ENCODE data around the gene HIGD2A.
"Not testable (repeated sequence)": the region's sequence is repeated elsewhere in the genome, so short reads cannot be mapped to it uniquely, and the experiment has no call there.

The HIGD2A gene

DNA sequence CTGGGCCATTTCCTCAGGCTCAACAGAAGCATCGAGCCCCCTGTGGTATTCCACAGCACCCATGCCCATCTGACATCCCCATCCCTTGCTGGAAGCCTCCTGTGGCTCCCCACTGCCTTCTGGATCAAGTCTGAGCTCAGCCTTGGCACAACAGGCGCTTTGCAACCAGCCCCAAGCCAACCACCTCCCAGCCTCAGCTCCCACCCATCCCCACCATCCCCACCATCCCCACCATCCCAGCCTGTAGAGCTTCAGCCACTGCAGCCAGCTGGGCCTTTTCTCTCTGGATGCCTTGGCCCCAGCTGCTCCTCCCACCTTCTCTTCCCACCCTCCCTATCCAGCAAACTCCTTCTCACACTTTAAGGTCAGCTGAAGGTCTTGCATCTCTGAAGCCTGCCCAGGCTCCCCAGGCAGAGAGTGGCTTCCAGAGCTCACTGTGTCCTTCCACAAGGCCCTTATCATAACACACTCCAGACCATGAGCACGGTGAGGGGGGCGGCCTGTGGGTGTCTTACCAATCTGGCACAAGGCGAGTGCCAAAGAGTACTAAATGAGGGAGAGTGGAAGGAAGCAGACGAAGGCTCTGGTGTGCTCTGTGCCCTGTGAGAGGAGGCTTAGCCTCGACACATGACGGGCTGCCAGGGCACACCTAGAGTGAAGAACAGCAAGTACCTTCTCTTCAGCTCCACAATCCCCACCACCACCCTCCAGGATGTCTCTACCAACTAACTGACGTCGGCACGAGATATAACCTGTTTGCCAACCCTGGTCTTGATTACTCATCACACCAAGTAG lies 6.5 kb downstream of the HIGD2A start:
- no peak for DNase-seq (ENCODE audit: low read depth)

DNA sequence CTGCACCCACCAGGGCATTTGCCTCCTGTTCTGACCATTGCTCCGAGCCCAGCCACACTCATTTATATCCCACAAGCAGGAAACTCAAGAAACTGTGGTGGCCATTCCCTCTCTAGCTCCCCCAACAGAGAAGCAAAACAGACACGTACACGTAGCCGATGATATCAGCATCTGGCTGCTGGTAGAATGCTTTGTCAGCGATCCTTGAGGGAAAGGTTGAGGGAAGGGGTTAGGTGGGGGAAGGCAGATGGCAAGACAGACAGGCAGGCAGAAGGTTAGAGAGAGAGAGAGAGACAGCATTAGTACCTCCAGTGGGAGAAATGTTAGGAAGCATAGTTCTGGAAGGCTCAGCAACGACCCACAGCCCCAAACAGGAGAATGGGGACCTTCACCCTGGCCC lies 7.8 kb downstream of the HIGD2A start:
- no peak for DNase-seq (ENCODE audit: low read depth)

DNA sequence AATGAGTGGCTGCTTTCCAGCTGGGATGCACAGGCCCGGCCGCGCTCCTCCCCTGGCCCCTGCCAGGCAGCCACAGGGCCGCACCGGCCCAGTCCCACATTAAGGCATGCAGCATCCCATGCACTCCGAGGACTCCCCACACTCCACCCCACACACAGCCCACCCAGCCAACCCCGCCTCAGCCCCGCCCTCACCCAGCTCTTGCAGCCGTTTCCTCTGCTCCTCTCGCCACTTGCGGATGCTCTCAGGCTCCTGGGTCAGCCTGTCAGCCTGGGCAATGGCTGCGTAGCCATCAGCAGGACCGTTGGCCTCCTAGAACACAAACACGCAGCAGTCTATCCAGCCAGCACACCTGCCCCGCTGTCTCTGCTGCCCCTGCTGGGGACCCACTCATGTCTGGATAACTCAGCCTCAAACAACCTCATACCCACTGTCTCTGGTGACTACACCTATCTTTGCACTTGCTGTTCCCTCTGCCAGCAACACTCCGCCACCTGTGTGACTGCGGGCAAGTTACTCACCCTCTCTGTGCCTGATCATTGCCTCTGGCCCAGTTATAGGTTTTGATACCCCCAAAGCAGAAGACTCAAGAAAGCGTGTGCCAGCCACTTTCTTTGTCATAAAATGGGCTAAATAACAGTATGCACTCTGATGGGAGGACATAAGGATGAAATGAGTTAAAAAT lies 9.3 kb downstream of the HIGD2A start:
- DNase-seq (ENCODE audit: low read depth), result no peak

DNA sequence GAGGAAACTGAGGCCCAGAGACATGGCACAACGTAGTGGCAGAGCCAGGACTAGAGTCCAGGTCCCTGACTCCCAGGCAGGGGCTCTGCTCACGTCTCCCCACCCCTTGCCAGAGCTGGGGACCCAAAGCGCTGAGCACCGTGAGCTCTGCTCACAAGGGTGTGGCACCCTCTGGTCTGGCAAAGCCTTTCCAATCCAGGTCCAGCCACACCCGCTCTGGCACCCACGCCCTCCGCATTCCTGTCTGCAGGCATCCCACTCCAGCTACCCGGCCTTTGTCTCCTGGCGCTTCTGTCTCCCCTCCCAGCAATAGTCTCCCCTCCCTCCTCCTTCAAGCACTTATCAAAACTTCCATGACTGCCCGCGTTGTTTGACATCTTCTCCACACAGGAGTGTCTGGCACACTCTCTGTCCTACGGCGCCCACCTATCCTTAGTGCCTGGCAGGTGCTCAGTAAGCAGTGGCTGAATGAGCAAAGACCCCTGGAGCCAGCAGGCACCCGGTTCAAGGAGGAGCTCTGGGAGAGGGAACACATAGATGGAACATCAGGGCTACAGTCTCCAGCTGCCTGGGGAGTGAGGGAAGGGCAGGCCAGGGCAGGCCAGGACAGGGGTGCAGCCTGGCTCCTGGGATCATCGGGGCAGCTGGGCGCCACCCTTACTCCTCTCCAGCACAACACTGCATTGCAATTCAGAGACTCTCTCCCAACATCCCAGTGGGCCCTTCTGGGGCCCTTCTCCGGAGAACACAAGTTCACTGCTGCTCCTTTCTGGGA lies 12.0 kb downstream of the HIGD2A start:
- DNase-seq (ENCODE audit: low read depth), result no peak

DNA sequence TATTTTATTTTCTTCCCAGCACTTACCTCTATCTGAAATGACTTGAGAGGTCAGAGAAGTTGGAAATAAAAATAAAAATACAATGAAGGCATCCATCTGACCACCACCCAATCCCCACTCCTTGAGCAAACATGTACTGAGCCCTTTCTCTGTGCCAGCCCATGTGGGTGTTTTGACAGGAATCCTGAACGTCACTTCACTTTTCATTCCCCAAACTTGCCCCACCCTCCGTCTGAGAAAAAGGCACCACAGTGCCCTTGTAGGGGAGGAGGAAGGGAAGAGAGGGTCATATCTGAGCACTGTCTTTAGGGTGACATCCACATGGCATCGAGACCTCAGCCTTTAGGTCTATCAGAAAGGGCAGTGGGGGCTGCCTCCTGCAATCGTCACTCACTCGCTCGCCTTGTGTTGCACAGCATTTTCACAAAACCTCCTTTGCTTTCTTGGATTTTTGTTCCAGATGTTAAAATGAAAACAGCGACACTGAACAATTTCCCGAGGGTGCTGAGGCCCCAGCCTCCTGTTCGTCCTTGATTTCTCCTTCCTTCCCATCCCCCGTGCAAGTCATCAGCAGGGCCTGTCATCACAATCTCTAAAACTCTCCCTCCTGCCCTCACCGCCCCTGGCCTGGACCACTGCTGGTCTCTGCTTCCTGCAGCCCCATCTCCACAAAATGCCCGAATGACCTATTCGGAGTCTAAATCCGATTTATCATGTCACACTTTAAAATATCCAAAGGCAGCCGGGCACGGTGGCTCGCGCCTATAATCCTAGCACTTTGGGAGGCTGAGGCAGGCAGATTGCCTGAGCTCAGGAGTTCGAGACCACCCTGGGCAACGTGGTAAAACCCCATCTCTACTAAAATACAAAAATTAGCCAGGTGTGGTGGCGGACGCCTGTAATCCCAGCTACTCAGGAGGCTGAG lies 13.0 kb downstream of the HIGD2A start:
- DNase-seq (ENCODE audit: low read depth), result no peak

DNA sequence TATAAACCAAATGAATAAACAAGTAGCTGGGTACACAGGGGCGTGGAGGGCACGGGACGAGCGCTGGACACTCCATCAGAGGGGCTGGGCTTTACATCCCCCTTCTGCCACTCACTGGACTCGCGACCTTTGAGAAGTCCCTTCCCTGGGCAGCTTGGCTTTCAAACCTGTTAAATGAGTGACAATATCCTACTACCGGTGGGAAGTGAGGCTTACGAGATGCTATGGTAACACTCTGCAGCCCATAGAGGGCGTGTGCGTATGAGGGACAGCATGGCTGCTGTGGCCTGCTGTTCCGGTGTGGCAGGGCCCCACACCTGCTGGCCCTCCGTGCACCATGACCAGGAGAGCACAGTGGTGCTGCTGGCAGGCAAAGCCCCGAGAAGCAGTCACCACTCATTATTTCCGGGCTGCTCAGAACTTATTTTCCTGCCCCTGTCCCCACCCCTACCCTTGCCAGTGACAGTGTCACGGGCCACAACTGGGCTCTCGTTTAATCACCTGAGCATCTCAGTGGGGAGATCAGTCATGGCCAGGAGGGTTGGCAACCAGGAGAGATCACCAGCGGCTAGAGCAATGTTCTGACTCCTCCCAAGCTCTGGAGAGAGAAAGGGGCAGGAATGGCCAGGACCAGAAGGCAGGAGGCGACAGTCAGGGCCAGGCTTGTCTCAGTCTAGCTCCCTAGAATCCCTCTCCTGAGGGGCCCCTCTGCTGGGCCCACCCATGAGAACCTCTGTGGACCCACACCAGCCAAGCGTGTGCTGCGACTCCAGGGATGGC lies 17.3 kb downstream of the HIGD2A start:
- no peak for DNase-seq (ENCODE audit: low read depth)

DNA sequence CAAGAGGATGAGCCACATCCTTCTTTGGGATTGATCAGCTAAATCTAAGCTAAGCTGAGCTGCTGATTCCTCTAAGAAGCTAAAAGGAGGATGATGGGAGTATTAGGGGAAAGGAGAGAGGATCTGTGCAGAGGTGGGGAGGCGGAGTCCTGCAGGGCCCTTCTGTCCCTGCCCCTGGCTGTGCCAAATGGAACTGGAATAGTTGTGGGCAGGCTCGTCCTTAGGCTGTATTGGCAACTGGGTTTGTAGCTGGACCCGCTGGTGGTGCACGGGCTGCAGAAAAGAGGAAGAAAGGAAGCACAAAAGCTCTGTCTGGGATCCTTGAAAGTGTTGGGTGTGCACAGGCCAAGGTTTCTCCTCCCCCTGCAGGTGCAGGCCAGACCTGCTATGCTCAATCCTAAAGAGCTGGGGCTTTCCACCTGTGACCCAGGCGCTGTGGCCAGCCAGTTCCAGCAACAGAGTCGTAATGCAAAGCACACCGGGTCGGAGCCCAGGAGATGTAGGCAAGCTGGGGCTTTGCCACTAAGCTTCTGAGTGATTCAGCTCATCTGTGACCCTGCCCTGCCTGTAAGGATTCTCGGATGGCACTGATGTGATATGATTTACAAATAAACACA lies 18.0 kb downstream of the HIGD2A start:
- no peak for DNase-seq (ENCODE audit: low read depth)

DNA sequence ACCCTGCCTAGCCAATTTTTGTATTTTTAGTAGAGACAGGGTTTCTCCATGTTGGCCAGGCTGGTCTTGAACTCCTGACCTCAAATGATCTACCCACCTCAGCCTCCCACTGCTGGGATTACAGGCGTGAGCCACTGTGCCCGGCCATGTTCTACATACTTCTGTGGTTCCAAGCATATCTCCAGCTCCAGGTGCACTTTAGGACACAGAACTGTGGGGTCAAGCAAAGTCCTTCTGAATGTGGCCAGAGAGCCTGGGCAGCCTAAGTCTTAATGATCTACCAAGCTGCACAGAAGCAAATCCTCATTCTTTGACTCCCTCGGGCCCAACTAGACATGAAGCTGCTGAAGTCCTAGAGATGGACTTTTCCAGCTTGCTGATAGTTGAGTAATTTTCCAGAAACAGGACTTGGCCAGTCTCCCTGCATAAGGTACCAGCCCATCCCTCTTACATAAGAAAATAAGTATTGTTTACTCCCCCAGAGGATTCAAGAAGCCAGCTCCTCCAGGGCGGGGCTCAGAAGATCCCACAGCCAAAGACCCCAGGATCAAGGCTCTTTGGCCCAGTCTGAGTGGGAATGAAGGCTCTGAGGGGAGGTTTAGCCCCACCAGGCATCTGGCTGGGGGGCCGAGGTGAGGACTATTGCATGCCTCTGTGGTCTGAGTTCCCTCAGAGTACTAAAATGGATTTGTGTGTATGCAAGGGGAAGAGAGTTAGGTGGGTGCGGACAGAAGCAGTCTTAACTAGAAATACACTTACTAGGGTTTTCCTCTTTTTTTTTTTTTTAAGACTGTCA lies 19.1 kb downstream of the HIGD2A start:
- DNase-seq (ENCODE audit: low read depth), result no peak

DNA sequence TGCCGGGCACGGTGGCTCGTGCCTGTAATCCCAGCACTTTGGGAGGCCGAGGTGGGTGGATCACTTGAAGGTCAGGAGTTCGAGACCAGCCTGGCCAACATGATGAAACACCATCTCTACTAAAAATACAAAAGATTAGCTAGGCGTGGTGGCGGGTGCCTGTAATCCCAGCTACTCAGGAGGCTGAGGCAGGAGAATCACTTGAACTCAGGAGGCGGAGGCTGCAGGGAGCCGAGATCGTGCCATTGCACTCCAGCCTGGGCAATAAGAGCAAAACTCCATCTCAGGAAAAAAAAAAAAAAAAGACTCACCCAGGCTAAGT lies 19.7 kb downstream of the HIGD2A start:
- DNase-seq (ENCODE audit: low read depth), result not testable (repeated sequence)

DNA sequence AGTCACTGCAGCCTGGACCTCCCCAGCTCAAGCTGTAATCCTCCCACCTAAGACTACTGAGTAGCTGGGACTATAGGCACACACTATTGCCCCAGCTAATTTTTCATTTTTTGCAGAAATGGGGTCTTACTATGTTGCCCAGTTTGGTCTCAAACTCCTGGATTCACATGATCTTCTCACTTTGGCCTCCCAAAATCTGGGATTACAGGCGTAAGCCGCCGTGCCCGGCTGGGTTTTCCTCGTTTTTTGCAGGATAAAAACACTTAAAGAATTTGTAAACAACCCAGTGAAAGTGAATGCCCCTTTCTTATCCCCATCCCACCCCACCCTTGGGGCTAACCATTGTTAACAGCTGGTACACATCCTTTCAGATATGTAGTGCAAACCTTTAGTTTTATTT lies 20.0 kb downstream of the HIGD2A start:
- no peak for DNase-seq (ENCODE audit: low read depth)

DNA sequence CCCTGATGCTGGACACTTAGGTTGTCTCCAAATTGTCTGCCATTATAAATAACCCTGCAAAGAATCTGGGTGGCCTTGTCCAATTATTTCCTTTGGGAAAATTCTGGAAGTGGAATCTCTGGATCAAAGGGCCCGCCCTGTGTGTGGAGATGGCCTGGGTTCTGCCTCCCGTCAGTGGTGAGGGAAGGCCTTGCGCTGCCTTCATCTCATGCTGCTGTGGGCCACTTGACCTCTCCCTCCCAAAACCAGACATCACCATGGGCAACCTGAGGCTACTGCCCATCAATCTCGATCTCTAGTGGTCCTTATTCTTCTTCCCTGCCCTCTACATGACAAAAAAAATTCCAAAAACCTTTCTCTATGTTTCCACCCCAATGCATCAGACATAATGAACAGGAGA lies 21.2 kb downstream of the HIGD2A start:
- DNase-seq (ENCODE audit: low read depth), result no peak

DNA sequence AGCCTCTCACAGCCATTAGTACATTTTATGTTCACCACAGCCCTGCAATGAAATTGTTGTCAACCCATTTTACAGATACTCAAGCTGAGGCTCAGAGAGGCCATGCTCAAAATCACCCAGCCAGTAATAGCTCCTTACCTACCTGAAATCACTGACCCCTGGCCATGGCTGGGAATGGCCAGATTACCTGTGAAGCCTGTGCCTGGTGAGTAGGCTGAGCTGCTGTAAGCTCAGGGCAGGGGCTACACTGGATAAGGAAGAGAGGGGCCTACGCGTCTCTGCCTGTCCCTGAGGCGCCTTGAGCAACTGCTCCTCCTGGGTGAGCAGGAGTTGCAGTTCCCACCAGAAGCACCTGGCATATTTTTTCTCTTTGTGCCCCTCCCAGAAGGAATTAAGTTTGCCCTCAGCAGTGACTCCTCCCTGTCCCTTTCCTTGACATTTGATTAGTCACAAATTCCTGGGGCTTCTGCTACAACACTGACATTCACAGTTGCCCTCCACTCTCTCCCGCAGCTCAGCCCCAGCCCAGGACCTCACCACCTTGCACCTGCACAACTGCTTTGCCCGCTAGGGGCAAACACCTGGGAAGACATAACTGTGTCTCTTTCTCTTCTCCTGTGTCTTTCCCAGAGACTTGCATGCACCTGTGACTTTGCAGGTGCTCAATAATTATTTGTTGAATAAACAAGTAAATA lies 22.1 kb downstream of the HIGD2A start:
- DNase-seq (ENCODE audit: low read depth), result no peak

DNA sequence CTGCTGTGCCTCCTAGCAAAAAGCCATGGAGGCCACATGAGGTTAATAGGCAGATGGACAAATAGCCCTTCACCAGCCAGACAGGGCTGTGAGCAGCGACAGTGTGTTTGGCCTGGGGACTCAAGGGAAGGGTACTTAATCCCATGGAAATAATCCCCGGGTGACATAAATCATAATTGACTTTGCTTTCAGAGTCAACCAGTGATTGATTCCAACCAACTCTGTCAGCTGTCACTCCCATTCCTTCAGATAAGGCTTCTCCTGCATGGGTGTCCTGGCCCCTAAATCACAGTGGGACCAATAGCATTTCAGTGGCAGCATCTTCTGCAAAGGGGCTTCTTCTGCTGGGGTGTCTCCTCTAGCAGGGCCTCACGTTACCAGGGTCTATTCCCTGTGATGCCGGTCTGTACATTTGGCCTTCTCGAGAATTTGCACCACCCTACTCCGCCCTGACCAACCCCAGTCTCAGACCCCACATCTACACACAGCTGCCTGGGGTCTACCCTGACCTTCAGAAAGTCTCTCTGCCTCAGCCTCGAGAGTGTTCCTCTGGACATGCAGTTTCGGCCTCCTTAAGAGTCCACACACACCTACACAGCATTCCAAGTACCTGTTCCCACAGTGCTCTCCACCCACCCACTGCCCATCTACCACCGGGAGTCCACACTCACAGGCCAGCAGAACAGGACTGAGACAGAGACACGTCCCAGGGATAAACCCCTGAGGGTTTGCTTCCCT lies 24.1 kb downstream of the HIGD2A start:
- no peak for DNase-seq (ENCODE audit: low read depth)

DNA sequence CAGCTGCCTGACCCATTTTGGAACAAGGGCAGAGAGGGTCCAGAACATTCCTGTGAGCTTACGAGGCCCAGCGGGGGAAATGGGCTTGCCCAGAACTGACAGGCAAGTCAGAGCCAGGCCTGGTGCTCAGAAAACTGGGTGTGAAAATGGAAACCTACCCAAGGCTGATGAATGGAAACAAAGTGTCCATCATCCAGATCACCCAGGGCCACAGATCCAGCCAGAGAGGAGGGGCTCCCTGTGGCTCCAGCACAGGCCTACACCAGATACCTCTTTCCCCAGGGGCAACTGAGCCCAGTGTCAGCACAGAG lies 24.7 kb downstream of the HIGD2A start:
- DNase-seq (ENCODE audit: low read depth), result no peak

DNA sequence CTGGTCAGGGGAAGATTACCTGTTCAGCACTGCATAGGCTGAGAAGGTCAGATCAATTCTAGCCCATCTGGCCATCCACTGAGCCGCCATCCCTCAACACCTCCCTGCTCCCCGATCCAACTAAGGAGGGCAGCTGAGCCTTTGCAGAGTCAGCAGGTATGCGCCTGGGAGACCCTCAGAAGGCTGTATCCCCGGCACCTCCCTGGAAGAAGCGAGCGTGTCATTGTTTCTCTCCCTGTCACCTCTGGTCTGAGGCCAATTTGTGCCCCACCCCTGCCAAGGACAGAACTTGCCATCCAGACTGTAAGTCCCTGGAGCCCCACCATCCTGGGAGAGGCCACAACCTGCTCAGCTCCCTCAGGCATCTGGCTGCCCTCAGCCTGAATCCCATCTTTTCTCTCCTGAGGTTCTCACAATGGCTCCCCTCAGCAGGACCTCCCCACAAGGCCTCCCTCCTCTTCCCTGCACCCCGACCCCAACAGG lies 25.2 kb downstream of the HIGD2A start:
- DNase-seq (ENCODE audit: low read depth), result no peak

DNA sequence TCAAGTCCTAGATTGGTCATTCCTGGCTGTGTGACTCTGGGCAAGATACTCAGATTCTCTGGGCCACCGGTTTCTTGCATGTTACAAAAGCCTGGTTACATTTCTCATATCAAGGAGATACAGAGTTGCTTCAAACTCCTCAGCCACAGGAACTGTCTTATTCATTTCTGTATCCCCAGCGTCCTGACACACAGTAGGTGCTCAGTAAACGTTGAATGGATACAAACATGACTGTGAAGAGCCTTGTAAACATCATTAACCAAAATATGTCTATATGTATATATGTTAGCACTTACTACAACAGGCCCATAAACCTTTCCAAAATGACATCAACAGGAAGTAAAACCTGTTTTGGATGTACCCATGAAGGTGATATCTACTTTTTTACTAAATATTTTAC lies 26.2 kb downstream of the HIGD2A start:
- DNase-seq (ENCODE audit: low read depth), result no peak

DNA sequence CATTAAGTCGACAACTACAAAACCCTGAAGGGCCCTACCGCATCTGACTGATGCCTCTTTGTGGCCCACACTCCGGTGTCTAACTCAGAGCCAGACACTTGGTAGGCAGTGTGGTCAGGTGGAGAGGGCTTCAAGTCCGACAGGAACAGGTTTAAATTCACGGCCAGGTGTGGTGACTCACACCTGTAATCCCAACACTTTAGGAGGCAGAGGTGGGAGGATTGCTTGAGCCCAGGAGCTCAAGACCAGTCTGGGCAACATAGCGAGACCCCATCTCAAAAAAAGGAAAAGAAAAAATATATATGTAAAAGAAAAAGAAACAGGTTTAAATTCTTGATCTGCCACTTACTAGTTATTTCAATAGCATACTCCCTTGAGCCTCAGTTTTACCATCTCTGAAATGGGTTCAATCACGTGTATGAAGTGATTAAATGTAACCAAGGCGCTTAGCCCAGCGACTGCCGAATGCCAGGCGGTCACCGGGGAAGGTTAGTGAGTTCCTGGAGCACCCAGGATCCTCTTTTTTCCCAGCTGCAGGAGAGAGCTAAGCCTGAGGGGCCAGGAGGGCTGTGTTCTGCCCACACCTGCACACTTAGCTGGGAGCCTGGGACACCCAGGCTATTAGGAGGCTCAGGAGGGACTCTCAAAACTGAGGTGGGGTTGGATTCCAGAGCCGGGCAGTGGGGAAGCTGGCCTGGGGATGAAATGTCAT lies 26.8 kb downstream of the HIGD2A start:
- peak; percentile 4 for DNase-seq (ENCODE audit: low read depth)
